GM19395 (cell line): ENCODE measurements around the gene OR8H3.
"Not testable (repeated sequence)": the region's sequence is repeated elsewhere in the genome, so short reads cannot be mapped to it uniquely, and the experiment has no call there.

Experiments
- ATAC-seq: cut with Tn5 transposase; IDR thresholded peaks from one replicate; pipeline ENCODE4 v1.9.1; 2021; ENCODE audit warnings: mild to moderate bottlenecking, moderate library complexity; ENCODE audit not compliant: unreplicated experiment

OR8H3 gene, protein sequence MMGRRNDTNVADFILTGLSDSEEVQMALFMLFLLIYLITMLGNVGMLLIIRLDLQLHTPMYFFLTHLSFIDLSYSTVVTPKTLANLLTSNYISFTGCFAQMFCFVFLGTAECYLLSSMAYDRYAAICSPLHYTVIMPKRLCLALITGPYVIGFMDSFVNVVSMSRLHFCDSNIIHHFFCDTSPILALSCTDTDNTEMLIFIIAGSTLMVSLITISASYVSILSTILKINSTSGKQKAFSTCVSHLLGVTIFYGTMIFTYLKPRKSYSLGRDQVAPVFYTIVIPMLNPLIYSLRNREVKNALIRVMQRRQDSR

DNA sequence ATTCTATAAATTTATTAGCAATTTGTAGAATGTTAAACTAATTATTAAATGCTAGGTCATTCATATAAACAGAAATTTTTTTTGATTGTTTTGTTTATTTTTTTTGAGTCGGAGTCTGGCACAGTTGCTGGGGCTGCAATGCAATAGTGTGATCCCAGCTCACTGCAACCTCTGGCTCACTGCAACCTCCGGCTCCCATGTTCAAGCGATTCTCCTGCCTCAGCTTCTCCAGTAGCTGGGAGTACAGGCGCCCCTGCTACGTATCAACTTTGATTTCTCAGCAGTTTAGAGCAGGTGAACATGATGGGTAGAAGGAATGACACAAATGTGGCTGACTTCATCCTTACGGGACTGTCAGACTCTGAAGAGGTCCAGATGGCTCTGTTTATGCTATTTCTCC, at the start of gene OR8H3:
Gene OR8H3, plus strand, starts transcription at position 301 of the 400 bp plus-strand sequence. Its CDS starts 0 bp downstream, at position 301.
- ATAC-seq = no peak

DNA sequence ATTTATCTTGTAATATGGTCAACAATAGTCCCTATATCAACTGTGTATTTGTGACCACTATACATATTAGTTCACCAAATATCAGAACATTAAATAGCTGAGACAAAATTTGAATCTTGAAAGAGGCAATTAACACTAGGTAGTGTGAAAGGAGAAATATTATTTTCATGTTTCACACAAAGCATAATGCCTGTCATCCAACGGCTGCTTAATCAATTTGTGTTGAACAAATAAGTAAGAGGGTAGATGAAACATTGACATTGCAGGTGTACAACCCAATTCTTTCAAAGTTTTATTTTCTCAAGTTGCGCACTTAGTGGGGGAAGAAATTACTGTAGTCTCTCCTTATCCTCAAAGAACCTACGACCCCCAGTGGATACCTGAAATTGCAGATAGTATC, 32.5 kb upstream of the OR8H3 start:
- ATAC-seq = no peak

DNA sequence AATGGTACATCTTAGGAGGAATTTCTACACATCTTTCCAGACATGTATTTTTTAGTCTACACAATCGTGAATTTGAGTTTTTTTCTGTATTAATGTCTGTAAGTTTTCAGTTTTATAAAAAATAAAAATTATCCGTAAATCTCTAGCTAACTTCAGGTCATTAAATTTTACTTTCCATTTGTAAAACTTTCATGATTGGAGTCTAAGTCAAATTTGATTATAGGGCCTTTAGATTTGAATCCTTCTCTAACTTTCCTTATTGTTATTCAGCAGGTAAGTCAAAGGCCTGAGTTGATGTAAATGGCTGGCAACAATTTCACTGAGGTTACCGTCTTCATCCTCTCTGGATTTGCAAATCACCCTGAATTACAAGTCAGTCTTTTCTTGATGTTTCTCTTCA, 29.2 kb upstream of the OR8H3 start, which contains the start of gene OR8I2:
Gene OR8I2, plus strand, starts transcription at position 301 of the 400 bp plus-strand sequence. Its CDS starts 0 bp downstream, at position 301.
- ATAC-seq = no peak

DNA sequence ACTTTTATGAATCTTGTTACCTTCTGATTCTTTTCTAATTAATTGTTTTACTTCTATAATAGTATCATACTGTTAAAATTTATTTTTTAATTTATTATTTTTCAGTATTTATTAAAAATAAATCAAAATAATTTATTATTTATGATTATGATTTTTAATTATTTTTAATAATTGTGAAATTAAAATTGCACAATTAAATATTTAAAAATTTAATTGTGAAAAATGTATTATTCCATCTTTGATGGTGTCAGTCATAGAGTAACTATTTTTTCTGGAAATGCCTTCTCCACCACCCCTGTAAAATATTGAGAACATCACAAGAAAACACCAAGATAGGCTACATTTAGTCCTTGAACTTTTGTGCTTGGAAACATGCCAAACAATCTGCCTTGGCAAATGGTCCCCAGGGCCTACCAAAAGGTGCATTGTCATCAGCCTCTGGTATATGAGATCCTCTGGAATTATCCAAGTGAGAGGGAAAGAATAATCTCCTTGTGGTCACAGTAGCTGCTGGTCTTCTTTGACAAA, 18.9 kb upstream of the OR8H3 start, which contains the start of gene OR8H2:
Gene OR8H2, plus strand, starts transcription at position 478 of the 528 bp plus-strand sequence. CDS start 1,356 bp downstream, outside the sequence.
- ATAC-seq = no peak

DNA sequence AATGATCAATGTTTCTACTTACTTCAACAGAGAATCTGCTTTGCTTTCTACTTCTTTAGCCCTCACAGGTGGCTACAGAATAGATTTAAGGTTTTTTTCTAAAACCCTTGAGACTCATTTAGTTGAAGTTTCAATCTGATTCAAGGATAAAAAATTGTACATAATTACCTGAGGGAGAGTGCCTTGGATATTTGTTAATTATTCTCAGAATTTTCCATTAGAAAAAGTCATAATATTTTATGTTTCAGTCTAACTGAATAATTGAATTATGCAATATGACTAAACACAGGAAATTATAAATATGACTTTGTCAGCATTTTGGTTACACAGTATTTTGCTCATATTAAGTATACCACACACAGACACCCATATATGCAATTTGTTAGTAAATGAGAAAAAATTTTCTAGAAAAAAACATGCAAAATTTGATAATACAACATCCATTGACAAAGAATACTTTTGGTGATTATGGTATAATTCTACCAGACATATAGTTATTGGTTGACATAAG, 18.0 kb downstream of the OR8H3 start, which contains the start of gene OR8J3:
Gene OR8J3, minus strand, starts transcription at position 51 of the 511 bp plus-strand sequence. CDS start 2,483 bp downstream, outside the sequence.
- ATAC-seq = no peak

DNA sequence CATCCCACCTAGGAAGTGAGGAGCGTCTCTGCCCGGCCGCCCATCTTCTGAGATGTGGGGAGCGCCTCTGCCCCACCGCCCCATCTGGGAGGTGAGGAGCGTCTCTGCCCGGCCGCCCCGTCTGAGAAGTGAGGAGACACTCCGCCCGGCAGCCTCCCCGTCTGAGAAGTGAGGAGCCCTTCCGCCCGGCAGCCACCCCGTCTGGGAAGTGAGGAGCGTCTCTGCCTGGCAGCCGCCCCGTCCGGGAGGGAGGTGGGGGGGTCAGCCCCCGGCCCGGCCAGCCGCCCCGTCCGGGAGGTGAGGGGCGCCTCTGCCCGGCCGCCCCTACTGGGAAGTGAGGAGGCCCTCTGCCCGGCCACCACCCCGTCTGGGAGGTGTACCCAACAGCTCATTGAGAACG, 21.5 kb downstream of the OR8H3 start:
- ATAC-seq = not testable (repeated sequence)

DNA sequence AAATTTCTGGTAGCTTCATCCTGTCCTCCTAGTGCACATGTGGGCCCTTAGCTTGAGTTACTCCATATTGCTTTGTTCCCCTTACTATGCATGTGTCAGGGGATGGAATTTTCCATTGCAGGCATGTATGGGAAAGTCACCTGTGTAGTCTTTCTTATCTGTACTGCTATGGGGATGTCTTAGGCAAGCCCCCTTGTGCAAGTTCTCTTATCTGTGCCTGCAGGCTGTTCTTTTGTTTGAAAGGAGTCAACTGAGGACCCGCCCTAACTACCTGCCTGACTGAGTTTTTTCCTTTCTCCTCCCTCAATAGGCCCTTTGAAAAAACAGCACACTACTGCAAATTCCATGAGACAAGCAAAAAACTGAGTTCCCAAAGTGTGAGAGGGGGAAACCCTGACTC, 29.2 kb downstream of the OR8H3 start:
- ATAC-seq = no peak

DNA sequence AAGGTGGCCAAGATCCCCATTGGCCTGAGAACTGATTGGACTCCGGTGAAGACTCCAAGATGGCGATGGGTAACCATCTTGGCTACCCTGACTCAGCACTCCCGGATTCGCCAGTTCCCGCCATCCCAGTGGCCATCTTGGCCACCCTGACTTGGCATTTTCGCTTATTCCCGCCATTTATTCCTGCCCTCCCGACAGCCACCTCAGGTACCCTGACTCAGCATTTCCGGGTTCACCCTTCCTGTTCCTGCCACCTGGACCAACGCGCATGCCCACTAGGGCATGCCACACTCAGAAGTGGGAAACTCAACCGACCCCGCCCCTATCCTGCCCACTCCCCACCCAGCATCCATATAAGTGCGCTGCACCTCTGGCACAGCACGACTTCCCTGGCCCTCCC, 30.2 kb downstream of the OR8H3 start:
- ATAC-seq = no peak

DNA sequence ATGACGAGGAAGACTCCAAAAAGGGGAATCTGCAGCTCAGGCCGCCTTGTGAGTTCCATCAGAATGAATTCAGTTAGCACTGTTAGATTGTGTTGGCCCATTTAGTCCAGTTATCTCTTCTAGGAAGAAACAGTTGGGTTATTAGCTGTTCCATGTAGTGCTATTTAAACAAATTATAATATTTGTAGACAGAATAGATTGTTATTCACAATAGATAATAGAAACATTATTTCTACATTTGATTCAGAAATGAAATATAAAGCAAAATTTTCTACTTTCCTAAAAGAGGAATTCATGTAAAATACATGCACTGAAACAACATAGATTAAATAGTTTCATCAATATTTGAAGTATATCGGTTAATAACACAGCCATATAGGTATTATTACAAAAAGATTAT, 38.0 kb downstream of the OR8H3 start, which contains the start of gene OR8K5:
Gene OR8K5, minus strand, starts transcription at position 101 of the 400 bp plus-strand sequence. Its CDS starts 0 bp downstream, at position 101.
- no peak for ATAC-seq

DNA sequence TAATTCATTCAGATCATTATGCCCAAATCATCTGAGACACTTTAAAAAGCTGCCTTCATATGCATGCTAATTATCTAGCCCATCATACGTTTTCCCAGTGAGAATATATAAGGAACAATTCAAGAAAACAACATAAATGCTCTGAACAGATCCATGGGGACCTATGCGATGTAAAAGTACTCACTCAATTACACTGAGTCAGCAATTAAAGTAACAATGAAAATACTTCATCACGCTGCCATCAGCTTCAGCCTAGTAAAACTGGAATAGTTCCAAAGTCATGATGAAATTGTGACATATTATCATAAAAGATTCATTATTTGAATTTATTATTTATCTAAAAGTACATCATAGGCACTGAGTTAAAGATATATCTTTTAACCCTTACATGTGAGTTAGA, 41.6 kb downstream of the OR8H3 start:
- no peak for ATAC-seq

DNA sequence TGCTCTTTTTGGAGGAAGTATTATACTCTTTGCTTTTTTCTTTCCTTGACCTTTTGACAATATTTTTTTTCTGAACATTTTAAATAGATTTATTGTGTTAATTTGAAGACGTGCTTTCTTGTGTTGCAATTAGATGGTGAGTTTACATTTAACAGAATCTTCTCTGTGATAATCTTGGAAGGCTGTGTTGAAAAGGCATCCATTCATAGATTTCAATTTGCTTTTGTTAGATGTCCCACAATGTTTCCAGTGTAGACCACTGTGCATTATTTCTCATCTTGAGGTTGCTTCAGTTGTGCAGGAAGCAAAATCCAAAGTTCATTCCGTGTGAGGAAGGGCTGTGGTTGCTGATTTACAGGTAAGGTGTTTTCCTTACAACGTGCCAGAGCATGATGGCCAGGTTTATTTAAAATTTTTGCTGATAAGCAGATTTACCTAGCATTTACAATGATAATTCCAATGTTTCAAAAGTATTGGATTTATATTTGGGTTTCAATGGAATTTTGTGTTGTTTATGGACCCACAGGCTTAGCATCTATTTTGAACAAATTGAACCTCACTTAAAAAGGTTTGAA, 50.2 kb downstream of the OR8H3 start:
- no peak for ATAC-seq
